ENCODE data around the gene UNC119.
"Not testable (repeated sequence)": the region's sequence is repeated elsewhere in the genome, so short reads cannot be mapped to it uniquely, and the experiment has no call there.

Gene UNC119

DNA sequence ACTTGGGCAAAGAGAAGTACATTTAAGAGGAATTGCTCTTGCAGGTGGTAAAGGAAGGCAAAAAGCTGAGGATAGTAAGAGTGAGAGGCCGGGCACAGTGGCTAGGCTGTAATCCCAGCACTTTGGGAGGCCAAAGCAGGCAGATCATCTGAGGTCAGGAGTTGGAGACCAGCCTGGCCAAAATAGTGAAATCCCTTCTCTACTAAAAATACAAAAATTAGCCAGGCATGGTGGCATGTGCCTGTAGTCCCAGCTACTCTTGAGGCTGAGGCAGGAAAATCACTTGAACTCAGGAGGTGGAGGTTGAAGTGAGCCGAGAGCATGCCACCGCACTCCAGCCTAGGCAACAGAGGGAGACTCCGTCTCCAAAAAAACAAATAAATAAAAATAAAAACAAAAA lies 30.1 kb downstream of the UNC119 start:
- not testable (repeated sequence) for DNase-seq (ENCODE audit: low spot score)

DNA sequence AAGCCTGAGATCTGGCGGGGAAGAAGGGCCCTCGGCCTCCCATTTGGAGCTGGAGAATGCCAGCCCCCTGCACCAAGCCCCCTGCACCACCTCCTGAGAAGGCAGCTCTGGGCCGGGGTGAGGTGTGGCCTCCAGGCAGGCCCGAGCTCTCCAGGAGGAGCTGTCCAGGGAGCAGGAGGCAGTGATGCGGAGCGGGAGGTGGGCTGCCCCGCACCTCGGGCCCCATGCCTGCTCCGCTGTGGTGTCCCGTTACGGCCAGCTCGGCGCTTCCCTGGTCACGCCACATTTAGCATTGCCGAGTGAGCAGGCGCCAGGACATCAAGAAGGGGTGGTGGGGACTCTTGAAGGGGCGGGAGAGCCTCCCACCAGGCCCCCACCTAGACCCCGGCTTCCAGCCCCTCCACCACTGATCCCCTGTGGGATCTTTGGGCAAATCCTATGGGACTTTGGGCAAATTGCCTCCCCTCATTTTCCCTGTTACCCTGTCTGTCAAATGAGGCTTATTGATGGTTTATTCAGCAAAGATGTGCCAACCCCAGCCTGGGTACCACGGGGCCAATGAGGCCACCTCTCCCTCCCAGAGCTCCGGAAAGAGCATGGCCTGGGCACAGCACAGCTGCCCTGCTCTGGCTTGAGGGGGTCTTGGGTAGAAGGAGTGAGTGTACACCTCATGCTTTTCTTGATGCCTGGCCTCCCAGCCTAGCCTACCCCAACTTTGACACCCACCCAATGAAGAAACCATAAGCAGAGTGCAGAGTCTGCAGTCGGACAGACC lies 30.9 kb downstream of the UNC119 start:
- no peak for DNase-seq (ENCODE audit: low spot score)

DNA sequence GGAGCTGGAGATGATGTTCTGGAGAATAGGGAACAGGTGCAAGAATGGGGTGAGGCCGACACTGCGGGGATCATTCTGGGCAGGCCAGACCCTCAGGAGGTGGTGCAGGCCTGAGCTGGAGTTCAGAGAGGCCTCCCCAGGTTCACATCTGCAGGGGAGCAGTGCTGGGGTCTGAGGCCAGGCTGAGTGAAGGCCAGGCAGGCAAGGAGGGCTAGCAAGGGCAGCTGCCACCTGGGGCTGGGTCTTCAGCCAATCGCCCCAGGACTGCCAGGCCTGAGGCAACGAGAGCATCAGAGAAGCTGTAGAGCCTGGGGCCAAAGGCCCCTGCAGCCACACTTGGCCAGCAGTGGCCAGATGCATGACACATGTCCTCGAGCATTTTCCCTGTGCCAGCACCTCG lies 31.7 kb downstream of the UNC119 start:
- DNase-seq (ENCODE audit: low spot score), result no peak

DNA sequence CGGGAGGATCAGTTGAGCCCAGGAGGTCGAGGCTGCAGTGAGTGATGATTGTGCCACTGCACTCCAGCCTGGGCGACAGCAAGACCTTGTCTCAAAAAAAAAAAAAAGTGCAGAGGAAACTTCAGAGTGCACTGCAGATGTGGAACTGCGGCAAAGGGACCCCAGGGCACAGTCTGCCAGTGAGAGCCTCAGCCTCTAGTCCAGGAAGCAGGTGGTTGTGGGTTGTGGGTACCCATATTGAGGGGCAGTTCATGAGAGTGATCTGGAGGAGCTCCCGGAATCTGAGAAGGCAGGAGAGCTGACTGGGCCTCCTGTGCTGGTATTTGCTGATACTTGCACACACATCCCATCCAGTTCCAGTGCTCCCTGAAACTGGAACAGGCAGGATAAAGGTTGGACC lies 33.2 kb downstream of the UNC119 start:
- DNase-seq (ENCODE audit: low spot score), result no peak

DNA sequence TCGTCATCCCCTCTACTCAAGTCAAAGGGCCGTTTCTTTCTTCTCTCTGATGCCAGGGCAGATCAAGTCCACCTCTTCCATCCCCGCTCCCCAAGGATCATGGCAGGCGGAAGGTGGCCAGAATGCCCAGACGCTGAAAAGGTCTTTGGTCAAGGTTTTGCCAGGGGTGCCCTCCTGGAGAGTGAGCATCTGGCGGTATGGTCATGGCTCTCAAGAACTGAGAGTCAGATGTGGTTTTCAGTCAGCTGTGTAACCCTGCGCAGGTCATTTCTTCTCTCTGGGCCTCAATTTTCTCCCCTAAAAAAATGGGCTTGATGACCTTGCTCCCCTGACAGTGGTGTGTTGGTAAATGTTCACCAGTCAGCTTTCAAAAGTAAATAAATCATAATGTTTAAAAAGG lies 33.8 kb downstream of the UNC119 start:
- no peak for DNase-seq (ENCODE audit: low spot score)

DNA sequence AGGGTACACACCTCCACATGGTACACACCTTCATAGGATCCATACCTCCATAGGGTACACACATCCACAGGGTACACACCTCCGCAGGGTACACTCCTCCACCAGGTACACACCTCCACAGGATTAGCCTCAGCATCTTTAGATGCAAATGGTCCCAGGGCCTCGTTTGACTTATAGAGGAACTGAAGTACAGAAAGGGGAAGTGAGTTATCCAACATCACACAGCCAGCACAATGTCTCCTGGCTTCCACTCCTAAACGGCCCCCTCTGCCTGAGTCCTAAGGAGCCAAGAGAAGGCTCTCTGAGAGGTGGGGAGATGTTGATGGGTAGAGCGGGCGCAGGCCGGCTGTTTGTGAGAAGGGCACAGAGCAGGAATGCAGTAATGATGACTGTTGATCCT lies 34.3 kb downstream of the UNC119 start:
- no peak for DNase-seq (ENCODE audit: low spot score)

DNA sequence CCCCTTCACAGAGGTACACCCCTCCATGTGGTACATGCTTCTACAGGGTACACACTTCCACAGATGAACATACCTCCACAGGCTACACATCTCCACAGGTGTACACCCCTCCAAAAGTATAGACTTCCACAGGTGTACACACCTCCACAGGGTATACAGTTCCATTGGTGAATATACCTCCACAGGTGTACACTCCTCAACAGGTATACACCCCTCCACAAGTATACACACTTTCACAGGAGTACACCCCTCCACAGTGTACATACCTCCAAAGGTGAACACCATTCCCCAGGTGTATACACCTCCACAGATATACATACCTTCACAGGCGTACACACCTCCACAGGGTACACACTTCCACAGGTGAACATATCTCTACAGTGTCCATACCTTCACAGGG lies 36.9 kb downstream of the UNC119 start:
- no peak for DNase-seq (ENCODE audit: low spot score)

DNA sequence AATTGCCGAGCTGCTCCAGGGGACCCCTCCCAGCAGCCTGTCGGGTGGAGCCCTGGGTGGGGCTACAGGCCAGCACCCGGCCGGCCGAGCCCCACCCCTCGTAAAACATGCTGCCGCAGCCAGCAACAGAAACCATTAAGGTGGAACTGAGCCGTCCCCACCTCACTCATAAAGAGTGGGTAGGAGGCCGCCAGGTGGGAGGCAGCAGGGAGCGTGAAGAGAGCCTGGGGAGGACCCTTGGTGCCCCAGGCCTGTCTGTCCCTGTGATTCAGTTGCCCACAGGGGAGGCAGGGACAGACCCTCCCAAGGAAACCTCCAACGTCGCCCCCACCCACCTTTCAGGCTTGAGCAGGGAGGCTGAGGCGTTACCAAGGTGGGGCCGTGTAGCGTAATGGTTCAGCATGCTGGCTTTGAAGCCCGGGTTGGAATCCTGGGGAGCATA lies 37.8 kb downstream of the UNC119 start:
- no peak for DNase-seq (ENCODE audit: low spot score)

DNA sequence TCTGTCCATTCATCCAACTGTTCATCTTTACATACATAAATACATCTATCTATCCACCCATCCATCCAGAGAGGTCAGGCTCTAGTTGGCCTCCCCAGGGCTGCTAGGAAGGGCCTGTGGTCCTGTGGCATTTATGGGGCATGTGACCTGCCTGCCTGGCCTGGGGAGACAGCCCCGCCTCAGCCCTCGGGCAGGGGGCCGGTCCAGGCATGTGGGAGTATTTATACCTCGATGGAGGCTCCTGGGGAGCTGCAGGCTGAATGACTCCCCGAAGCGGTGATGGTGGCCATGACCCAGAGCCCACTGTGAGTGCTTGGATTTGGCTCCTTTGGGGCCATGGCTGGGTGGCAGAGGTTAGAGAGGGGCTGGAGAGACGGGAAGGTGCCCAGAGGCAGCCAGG lies 38.9 kb downstream of the UNC119 start:
- no peak for DNase-seq (ENCODE audit: low spot score)

DNA sequence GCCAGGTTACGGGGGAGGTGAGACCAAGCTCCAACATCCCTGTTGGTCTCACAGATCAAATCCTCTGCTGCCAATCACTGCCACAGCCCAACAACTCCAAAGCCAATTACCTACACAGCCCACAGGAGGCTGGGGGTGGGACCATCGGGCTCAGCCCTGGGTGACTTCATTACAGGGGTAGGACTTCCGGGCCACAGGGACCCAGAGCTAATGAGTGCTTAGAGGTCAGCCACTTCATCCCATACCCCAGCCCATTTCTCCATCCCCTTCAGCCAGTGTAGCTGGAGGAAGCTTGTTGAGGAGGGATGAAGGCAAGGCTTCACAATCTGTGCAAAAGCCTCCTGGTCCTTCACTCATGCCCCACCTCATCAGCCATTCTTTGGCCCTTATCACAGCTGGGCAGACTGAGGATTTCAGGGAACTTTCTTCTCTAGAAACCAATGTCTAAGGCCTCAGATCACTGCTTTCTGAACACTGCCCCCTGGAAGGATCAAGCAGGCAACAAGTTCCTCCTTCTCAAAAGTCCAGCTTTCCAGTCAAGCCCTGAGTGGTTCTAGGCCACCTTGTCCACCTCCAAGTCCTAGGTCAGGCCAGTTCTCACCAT lies 40.5 kb downstream of the UNC119 start:
- no peak for DNase-seq (ENCODE audit: low spot score)

DNA sequence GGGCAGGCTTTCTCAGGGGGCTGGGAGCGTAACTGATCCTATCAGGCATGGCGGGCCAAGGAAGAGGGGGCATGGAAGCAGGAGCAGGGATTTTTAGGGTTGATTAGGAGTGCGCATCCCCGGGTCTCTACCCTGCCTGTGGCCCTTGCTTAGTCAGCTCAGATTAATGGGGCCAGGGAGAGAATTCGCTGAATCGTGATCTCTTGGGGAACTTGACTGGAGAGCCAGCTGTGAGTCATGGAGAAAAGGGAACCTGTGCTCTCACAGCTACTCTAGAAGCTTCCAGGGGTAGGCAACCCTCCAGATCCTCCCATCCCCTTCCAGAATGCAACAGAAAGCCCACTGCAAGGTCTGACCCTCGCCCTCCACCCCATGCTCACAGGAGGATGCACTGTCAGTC lies 42.6 kb downstream of the UNC119 start:
- no peak for DNase-seq (ENCODE audit: low spot score)

DNA sequence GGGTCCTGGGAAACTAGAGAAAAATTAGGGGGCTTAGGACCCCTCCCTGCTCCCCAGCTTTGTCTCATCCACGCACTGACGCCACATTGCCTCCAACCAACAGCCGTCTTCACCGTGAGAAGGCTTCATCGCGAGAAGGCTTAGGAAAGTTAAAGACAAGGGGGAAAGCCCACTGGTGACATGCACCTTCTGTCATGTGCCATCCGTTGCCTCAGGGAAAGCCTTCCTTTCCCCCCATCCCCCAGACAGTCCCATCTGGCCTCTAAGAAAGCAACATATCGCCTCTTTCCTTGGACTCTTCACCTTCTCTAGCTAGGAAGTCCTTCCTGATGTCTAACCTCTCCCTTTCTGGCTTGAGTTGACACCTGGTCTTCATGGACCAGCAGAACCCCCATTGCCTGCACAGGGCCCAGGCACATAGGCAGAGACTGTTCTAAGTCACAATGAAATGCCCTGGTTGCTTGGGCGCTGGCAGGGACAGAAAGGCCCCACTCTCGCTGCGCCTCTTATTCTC lies 44.2 kb downstream of the UNC119 start:
- no peak for DNase-seq (ENCODE audit: low spot score)

DNA sequence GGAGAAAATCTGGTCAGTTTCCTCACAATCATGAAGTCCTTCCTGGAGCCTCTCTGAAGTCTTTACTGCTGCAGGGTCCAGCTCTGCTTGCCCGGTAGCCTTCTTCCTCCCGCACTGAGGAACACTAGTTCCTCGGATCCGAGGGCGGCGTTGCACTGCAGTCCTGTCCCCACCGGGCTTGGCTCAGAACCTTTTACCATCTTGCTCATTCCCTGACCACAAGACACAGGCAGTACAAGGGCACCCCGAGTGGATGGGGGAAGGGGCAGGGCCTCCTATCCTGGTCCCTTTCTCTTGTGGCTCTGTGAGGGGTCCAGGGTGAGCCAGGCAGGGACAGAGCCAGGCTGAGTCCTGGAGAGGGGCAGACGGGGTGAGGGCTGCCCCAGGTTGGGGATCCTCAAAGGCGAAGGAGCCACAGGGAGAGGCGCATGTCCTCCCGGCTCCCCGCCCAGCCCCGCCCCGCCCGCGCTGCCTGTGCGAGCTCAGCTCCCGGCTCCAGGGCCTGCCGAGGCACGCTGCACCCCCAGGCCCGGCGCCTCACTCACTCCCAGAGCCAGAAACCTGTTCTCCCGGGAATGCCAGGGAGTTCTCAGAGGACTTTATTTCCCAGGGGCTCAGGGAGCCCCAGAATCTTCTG lies 44.7 kb downstream of the UNC119 start:
- DNase-seq (ENCODE audit: low spot score), result no peak

DNA sequence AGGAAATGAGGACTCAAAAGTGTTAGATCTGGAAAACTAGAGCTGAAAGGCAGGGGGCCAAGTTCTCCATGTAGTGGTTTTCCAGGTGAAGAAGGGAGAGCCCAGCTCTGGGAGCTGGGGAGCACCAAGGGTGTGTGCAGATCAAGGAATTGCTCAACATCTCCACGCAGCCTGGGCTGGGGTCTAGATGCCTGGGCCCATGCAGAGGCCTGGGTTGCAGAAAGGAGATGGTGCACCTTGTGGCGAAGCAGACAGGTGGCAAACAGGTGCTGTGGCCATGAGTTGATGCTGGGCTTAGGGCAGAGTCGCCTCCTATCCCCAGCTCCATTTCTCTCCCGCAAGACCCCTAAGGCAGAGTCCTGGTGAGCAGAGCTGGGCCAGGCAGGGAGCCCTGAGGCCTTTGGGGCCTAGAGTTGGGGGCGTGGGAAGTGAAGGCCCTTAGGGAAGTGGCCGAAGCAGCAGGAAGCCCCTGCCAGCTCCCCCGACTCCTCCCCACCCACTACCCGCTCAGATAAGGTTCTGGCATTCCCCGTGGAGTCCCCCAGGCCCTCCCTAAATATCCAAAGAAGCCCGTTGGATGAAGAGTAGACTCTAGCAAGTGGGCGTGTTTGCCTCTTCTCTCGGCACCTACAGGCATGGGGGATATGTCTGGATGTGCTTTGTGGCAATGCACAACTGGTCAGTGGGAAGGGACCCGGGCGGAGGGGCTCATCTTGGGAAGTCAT lies 45.5 kb downstream of the UNC119 start:
- no peak for DNase-seq (ENCODE audit: low spot score)

DNA sequence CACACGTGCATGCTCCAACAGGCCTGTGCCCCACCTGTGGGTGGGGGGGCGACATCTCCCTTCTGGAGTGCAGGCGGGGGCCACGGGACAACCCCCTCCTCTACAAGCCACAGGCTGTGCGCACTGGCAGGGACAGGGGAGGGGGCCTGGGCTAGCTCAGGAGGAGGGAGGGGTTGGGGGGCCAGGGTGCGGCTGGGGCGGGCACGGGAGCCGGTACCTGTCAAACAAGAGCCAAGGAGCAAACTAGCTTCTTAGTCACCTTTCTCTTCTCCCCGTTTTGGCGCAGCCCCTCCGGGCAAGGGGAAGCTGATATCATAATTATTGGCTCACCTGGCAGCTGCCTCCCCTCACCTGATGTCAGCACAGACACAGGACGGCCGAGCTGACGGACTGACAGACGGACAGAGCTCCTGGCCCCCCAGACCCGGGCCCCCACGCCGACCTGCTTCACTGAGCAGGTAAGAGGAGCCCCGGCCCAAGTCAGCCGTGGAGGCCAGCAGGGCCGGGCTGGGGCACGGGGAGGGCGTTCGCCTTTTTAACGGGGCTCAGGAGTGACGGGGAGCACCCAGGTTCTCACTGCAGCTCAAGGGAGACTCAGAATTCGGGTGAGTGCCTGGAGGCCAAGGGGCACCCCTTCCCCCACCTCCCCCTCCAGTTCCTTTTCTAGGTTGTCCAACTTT lies 46.3 kb downstream of the UNC119 start, which contains the start of gene FOXN1:
Gene FOXN1 (plus strand): TSS at position 363 of the 680 bp plus-strand sequence. CDS start 17,622 bp downstream, outside the sequence.
- DNase-seq (ENCODE audit: low spot score), result no peak

DNA sequence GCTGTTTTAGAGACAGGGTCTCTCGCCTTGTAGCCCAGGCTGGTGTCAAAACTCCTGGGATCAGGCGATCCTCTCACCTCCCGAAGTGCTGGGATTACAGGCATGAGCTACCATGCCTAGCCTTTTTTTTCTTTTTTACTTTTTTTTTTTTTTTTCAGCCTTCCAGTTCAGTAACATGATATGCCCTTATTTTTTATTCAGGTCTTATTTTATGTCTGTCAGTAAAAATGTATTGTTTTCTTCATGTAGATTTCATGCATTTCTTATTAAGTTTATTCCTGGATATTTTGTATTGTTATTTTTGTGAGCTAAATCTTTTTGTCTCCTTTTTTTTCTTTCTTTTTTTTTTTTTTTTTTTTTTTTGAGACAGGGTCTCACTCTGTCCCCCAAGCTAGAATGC lies 49.0 kb downstream of the UNC119 start:
- no peak for DNase-seq (ENCODE audit: low spot score)

DNA sequence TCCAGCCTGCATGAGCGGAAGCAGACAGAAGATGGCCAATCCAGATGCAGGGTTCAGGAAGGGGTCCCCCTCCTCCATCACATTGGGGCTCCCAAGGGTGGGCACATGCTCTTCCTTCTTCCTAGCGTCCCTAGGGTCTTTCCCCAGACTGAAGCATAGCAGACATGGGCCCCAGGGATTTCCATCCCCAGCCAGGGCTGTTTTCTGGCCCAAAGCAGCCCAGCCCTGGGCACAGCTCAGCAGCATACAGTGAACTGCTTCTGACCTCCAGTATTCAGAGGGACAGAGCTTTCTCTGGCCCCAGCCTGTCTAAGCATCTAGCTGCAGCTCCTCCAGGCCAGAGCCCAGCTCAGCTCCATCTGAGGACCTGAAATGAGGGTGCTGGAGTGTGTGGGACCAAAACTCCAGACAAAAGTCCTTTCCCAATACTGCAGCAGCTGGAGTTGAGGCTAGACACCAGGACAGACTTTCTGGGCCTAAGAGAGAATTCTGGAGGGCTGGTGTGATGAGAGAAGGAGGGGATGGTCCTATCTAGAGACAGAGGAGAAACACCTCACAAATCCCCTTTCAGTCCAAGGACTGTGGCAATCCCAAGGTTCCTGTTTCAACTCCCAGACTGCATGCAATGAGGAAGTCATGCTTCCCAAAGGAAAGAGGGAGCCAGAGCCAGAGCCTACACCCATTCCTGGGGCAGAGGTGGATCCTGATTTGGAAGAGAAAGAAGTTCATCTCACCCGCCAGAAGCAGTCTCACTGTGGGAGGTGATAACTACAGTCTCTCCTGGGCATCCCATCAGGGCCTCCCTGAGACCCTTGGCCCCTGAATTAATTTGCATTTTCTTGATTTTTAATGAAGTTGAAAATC lies 50.8 kb downstream of the UNC119 start:
- DNase-seq (ENCODE audit: low spot score), result no peak

DNA sequence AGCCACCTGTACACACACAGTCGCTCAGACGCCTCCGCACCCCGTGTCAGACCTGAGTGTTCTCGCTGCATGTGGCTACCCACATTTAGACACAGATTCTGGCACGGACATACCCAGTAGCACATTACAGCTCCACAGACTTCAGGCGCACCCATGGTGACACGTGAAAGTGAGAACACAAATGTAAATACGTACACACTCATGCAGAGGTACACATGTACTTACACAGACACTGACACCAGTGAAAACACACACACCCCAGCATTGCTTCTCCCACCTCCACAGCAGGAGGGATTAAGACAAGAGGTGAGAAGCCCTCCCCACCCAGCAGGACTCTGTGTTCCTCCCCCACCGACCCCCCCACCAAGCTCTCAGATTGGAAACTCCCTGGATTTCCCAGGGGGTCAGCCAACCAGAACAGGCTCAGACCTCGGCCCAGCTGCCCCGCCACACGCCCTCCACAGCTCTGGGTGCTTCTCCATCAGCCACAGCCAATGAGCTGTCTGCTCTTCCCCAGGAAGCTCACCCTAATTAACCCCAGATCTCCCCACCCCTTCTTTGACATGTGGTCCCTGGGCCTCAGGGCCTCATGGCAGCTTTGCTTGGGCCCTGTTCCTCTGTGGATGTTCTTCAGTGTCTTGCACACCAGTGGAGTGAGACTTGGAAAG lies 51.6 kb downstream of the UNC119 start:
- no peak for DNase-seq (ENCODE audit: low spot score)

DNA sequence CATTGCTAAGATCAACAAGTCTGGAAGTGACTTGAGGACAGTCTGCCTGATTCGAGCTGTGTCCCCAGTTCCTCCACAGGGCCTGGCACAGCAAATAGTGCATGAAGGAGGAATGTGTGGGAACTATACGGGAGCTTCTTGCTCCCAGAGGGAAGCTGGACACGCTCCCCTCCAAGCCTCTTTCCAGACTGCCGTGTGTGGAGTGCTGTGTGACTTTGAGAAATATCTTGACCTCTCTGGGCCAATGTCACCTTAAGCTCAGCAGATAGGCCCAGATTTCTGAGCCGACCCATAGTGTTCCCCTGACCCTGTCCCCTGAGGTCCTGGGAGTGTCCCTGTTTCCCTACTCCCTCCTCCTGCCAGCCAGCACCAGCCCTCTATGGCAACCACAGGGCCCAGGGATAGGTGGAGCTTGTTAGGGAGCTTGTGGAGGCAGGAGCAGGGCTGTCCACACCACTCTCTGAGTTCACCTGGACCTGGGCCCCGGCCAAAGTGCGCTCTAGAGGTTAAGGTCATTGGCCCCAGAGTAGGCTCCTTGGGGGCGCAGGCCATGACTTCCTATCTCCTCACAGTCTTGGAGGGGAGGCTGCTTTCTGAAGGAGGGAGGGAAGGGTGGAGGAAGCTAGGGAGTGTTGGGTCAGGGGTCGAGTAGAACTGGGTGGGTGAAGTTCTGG lies 52.6 kb downstream of the UNC119 start:
- no peak for DNase-seq (ENCODE audit: low spot score)

DNA sequence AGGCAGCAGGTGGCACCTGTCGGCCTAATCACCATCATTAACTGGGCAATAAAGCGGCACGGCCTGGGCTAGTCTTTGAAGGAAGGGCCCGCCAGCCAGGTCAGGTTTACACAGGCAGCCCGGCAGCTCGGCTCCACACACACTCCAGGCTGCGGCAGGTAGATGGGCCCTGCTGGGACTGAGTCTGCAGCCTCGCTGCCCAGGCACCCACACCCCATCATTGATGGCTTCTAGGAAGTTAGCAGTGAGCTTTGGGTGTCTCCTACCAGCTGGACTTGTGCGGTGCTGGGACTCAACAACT lies 53.1 kb downstream of the UNC119 start:
- DNase-seq (ENCODE audit: low spot score), result no peak

Data from CD4-positive, alpha-beta T cell treated with Interleukin-2 at 100 ng/mL for 4 hours (primary cell).